Stomach smooth muscle (tissue), 2 donors: ENCODE data around the gene RAPH1.

Source experiments
- H3K27ac ChIP-seq: one replicate; pipeline ENCODE4 v1.7.0; 2013; ENCODE audit warnings: mild to moderate bottlenecking, low read length, inconsistent platforms
- H3K27me3 ChIP-seq, 2 donors: one replicate each; pipeline ENCODE4 v1.7.0; 2013; ENCODE audit warnings: low read length in 2 of 2; ENCODE audit not compliant: insufficient read depth in 2 of 2, control insufficient read depth in 1 of 2
- H3K36me3 ChIP-seq, 2 donors: one replicate each; pipeline ENCODE4 v1.7.0; 2013; ENCODE audit warnings: low read length in 2 of 2; ENCODE audit not compliant: control insufficient read depth in 2 of 2, insufficient read depth in 2 of 2
- H3K4me1 ChIP-seq: one replicate; pipeline ENCODE4 v1.7.0; 2013; ENCODE audit warnings: low read length; ENCODE audit not compliant: control insufficient read depth, insufficient read depth
- H3K4me3 ChIP-seq, 2 donors: one replicate each; pipeline ENCODE4 v1.7.0; 2013; ENCODE audit warnings: low read length in 2 of 2
- H3K9ac ChIP-seq, 2 donors: one replicate each; pipeline ENCODE4 v1.7.0; 2013; ENCODE audit warnings: low read length in 2 of 2, mild to moderate bottlenecking in 1 of 2
- H3K9me3 ChIP-seq, 2 donors: one replicate each; pipeline ENCODE4 v1.7.0; 2013; ENCODE audit warnings: low read length in 2 of 2; ENCODE audit not compliant: control insufficient read depth in 2 of 2
- donor health status: healthy.
- donor health status: Pancreatic carcinoma.

Gene RAPH1

DNA sequence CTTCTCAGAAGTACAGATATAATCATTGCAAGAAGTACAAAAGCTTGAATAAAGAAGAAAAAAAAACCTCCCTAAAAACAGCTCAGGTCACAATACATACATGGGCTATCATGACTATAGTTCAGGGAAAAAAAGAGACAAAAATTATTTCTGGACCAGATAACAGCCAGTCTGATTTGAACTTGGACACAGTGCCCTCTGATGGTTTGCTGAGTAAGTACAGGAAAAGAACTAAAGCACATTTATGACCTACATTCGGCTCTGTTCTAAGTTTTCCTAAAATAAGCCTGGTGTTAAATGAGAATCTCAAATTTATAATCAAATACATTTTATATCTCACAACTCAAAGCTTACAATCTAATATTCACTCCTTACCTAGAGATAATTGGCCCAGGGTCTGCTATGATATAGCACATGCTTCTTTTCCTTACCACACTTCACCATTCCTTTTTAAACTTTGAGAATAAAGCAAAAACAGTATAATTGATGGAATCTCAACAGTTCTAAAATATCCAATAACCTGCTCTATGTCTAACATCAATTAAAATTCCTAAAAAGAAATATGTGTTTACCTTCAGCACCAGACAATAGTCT, 81.1 kb downstream of the RAPH1 start:
- Histone ChIP-seq H3K9ac (no peak overlapping the region), H3K9me3 (no peaks in the 10 kb centered on the region), H3K36me3 (peaks cover 2 to 4% of the 10 kb centered on the region in 2 donors), H3K27ac (no peak overlapping the region), H3K4me1 (no peaks in the 10 kb centered on the region), H3K27me3 (no peaks in the 10 kb centered on the region), H3K4me3 (no peak overlapping the region)

DNA sequence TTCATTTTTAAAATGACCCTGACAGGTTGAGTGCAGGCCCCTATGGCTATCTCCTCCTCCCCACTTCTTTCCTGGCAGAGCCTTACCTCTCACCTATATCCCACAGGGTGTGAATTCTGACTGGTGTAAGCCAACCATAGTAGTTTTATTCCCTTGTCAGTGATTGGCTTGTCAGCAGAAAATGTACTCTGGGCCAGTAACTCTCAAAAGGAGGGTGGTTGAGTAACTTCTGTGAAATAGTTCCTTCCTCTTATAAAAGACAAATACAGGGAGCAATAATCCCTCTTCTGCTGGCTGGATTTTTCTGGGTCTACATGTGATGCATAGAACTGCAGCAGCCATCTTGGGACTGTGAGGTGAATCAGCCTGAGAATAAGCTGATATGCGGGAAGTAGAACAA, 83.4 kb downstream of the RAPH1 start:
- H3K4me1 ChIP-seq: no peaks in the 10 kb centered on the region
- no peaks in the 10 kb centered on the region for H3K9me3 ChIP-seq
- H3K27ac ChIP-seq: no peak overlapping the region
- no peak overlapping the region for H3K4me3 ChIP-seq
- no peak overlapping the region for H3K9ac ChIP-seq
- H3K27me3 ChIP-seq: no peaks in the 10 kb centered on the region
- peaks cover 4 to 7% of the 10 kb centered on the region in 2 donors for H3K36me3 ChIP-seq

DNA sequence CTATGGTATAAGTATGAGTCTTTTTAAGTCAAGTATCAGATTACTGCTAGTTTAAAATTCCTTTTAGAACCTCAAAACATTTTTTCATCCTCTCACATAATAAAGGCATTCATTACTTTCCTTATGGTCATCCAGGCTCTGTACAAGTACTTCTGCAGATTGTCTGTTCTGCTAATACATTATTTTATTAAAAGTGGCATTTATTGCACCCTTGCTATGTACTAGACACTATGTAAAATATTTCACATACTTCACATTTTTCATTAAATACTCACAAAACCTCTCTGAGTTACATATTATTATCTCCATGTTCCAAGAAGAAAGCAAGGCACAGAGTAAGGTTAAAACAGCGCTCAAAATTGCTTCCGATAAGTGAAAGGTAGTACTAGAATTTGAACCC, 84.1 kb downstream of the RAPH1 start:
- Histone ChIP-seq H3K9ac (no peak overlapping the region), H3K27ac (no peak overlapping the region), H3K4me1 (no peaks in the 10 kb centered on the region), H3K27me3 (no peaks in the 10 kb centered on the region), H3K4me3 (no peak overlapping the region), H3K36me3 (peaks cover 7% of the 10 kb centered on the region in 2 donors), H3K9me3 (no peaks in the 10 kb centered on the region)

DNA sequence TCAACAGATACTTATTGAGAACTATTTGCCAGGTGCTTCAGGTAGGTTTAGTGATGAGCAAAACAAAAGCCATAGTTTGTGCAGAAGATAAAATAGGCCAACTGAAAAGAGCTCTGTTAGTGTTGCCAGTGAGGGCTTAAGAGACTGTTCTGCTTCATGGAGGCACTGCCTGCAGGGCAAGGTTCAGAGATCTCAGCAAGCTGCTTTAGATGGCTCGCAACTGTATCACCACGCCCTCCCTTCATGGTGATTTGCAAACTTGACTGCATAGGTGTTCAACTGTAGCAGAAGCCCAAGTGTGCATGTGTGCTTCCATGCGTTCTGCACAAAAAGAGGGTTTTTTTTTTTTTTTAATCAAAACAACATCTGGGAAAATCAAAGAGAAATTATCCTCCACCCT, 84.5 kb downstream of the RAPH1 start:
- peaks cover 7% of the 10 kb centered on the region in 2 donors for H3K36me3 ChIP-seq

DNA sequence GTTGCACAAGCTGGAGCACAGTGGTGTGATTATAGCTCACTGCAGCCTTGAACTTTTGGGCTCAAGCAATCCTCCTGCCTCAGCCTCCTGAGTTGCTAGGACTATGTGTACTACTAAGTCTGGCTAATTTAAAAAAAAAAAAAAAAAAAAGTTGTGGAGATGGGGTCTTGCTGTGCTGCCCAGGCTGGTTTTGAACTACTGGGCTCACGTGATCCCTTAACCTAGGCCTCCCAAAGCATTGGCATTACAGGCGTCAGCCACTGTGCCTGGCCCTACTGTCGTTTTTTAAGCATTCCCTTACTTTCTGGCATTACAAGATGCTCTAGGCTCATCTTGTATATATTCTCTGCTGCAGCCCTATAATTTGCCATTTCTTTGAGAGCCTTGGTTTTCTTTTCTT, 88.3 kb downstream of the RAPH1 start:
- no peak overlapping the region for H3K27ac ChIP-seq
- no peak overlapping the region for H3K9ac ChIP-seq
- H3K9me3 ChIP-seq: no peaks in the 10 kb centered on the region
- H3K4me1 ChIP-seq: no peaks in the 10 kb centered on the region
- peaks cover 10 to 11% of the 10 kb centered on the region in 2 donors for H3K36me3 ChIP-seq
- H3K27me3 ChIP-seq: no peaks in the 10 kb centered on the region
- H3K4me3 ChIP-seq: no peak overlapping the region

More for the DNA sequence above, 84.5 kb downstream of the RAPH1 start:
- Histone ChIP-seq H3K4me3 (no peak overlapping the region), H3K27me3 (no peaks in the 10 kb centered on the region), H3K9ac (no peak overlapping the region), H3K27ac (no peak overlapping the region), H3K4me1 (no peaks in the 10 kb centered on the region), H3K9me3 (no peaks in the 10 kb centered on the region)

DNA sequence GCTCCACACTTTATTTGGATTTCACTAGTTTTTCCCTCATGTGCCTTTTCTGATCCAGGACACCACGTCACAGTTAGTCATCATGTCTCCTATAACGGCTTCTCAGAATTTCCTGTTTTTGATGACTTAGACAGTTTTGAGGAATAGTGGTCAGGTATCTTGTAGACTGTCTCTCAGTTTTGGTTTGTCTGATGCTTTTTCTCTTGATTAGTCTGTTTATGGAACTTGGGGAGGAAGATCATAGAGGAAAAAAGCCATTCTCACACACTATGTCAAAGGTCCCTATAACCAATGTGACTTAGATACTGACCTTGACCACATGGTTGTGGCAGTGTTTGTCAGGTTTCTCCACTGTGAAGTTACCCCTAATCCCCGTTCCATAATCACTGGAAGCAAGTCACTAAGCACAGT, 89.0 kb downstream of the RAPH1 start:
- Histone ChIP-seq H3K27me3 (no peaks in the 10 kb centered on the region), H3K27ac (no peak overlapping the region), H3K4me3 (no peak overlapping the region), H3K36me3 (peaks cover 10 to 14% of the 10 kb centered on the region in 2 donors), H3K4me1 (no peaks in the 10 kb centered on the region), H3K9ac (no peak overlapping the region), H3K9me3 (no peaks in the 10 kb centered on the region)

DNA sequence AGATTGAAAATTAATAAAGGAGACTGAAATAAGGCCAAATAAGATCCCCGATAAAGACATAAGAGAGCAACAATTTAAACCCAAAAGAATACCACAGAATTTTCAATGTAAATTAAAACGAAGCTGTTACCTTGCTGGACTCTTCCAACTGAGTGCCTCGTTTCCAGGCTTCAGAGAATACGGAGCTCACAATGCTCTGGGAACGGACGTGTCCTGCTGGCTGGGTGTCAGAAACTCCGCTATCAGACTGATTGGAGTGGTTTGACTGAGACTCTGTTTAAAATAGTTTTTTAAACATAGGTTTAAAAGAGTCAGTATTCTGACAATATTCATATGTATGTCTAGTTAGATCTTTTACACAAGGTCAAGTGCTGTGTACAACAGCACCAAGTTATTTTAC, 90.4 kb downstream of the RAPH1 start:
- no peak overlapping the region for H3K4me3 ChIP-seq
- no peaks in the 10 kb centered on the region for H3K27me3 ChIP-seq
- no peaks in the 10 kb centered on the region for H3K4me1 ChIP-seq
- H3K36me3 ChIP-seq: peaks cover 10 to 14% of the 10 kb centered on the region in 2 donors
- H3K9me3 ChIP-seq: no peaks in the 10 kb centered on the region
- no peak overlapping the region for H3K27ac ChIP-seq
- H3K9ac ChIP-seq: no peak overlapping the region

DNA sequence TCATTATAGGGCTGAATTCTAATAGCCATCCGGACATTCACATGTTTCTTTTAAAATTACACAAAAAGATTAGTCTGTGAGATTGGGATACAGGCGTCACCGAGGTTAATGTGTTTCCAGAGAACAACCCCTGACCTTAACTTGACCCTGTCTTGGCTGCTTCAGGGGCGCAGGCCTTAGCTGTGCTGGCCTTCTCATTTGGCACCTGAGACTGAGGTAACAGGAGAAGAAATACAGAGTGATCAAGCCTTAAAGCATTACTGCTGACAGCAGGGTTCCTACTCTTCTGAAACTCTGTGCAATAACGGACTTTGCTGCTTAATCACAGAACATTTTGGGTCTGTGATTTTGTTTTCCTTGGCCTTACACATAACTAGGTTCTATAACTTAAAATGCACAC, 92.6 kb downstream of the RAPH1 start:
- Histone ChIP-seq H3K27ac (no peak overlapping the region), H3K27me3 (no peaks in the 10 kb centered on the region), H3K36me3 (peaks cover 15 to 21% of the 10 kb centered on the region in 2 donors), H3K9me3 (no peaks in the 10 kb centered on the region), H3K4me1 (no peaks in the 10 kb centered on the region), H3K4me3 (no peak overlapping the region), H3K9ac (no peak overlapping the region)

DNA sequence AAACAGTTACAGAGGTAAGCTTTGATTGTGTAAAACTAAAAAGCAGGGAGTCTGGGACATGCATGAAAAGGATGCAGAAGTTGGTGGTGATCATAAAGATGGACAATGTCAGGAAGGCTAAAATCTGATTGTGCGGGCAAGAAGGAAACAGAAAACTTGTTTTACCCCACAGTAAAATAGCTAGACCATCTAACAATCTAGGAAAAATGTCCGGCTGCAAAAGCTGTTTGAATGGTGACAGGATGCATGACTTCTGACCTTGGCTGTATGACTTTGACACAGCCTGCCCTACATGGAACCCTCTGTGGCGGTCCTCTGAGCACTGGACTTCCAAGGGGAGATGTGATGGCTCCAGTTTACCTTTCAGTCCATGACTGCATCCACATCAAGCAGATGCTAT, 93.6 kb downstream of the RAPH1 start:
- H3K27ac ChIP-seq: no peak overlapping the region
- no peaks in the 10 kb centered on the region for H3K9me3 ChIP-seq
- peaks cover 14 to 23% of the 10 kb centered on the region in 2 donors for H3K36me3 ChIP-seq
- H3K4me1 ChIP-seq: no peaks in the 10 kb centered on the region
- no peak overlapping the region for H3K4me3 ChIP-seq
- H3K27me3 ChIP-seq: no peaks in the 10 kb centered on the region
- H3K9ac ChIP-seq: no peak overlapping the region

DNA sequence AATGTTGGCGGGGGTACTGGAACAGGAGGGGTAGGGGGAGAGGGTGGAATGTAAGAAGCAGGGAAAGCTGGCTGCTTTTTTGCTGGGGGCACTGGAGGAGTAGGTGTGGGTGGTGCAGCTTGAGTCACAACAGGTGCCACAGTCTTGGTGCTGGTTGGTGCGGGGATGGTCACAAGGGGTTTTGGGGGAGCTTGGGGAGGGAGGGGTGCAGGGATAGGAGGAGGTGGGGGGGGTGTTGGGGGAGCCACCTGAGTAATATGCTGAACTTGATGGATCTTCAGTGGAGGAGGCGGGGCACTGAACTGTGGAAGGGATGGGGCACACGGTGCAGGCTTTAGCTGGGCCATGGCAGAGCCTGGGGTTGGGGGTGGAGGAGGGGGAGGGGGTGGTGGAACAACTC, 94.4 kb downstream of the RAPH1 start:
- Histone ChIP-seq H3K4me1 (no peaks in the 10 kb centered on the region), H3K27me3 (no peaks in the 10 kb centered on the region), H3K9ac (no peak overlapping the region), H3K9me3 (no peaks in the 10 kb centered on the region), H3K4me3 (no peak overlapping the region), H3K36me3 (peaks cover 16 to 20% of the 10 kb centered on the region in 2 donors), H3K27ac (no peak overlapping the region)

DNA sequence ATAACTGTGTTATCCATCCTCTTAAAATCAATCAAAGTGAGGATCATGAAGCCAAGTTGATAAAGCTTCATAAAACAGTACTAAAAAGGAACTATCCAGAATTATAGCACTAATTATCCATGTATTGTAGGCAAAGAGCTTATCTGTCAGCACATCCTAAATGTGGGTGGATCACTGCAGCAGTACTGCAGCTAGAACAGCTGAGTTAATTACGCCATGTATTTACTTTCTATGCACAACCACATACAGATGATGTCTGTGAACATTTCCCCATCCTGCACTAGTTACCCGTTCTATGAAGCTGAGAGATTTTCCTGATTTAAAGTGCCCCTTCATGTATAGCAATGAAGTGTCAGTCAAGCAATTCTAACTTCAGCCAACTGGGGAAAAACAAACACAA, 96.6 kb downstream of the RAPH1 start:
- H3K27ac ChIP-seq: no peak overlapping the region
- H3K27me3 ChIP-seq: no peaks in the 10 kb centered on the region
- peaks cover 14 to 17% of the 10 kb centered on the region in 2 donors for H3K36me3 ChIP-seq
- no peak overlapping the region for H3K9ac ChIP-seq
- no peak overlapping the region for H3K4me3 ChIP-seq
- H3K4me1 ChIP-seq: no peaks in the 10 kb centered on the region
- H3K9me3 ChIP-seq: no peaks in the 10 kb centered on the region
